ENCODE results near the gene RHEB.

RHEB gene

GRCh38 chr7:151493083-151493482 lies 26.6 kb downstream of the RHEB start:
- H3F3A ChIP-seq (ENCODE audit: control insufficient read depth, insufficient read depth), result no peaks in the 10 kb centered on the region
- no peak overlapping the region for H3K27ac ChIP-seq (ENCODE audit: low read depth, low read length)
- peaks cover 42% of the 10 kb centered on the region for H3K36me3 ChIP-seq (ENCODE audit: control insufficient read depth, low read length)
- no peak for TF ChIP-seq EZH2phosphoT487 (IDR thresholded peaks at IDR 0.05; ENCODE audit: borderline replicate concordance, low read length)
- TF ChIP-seq, protein P1, sequence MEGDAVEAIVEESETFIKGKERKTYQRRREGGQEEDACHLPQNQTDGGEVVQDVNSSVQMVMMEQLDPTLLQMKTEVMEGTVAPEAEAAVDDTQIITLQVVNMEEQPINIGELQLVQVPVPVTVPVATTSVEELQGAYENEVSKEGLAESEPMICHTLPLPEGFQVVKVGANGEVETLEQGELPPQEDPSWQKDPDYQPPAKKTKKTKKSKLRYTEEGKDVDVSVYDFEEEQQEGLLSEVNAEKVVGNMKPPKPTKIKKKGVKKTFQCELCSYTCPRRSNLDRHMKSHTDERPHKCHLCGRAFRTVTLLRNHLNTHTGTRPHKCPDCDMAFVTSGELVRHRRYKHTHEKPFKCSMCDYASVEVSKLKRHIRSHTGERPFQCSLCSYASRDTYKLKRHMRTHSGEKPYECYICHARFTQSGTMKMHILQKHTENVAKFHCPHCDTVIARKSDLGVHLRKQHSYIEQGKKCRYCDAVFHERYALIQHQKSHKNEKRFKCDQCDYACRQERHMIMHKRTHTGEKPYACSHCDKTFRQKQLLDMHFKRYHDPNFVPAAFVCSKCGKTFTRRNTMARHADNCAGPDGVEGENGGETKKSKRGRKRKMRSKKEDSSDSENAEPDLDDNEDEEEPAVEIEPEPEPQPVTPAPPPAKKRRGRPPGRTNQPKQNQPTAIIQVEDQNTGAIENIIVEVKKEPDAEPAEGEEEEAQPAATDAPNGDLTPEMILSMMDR (IDR thresholded peaks at IDR 0.05; ENCODE audit: low read depth, low read length, poor library complexity, severe bottlenecking), result no peak
- no peaks in the 10 kb centered on the region for H3K27me3 ChIP-seq (ENCODE audit: control insufficient read depth, low read length)
- peaks cover 34% of the 10 kb centered on the region; the same call in 1 of the 2 replicates for H4K20me1 ChIP-seq (ENCODE audit: control insufficient read depth, insufficient read depth, low read depth, low read length)
- no peaks in the 10 kb centered on the region for H3K9me2 ChIP-seq (replicated peaks; ENCODE audit: control insufficient read depth, low read length)
- no peak overlapping the region for H3K4me3 ChIP-seq (ENCODE audit: low read length)
- H3K79me2 ChIP-seq (ENCODE audit: control insufficient read depth, low read length), result peaks cover 94% of the 10 kb centered on the region
- no peak overlapping the region for H3K4me2 ChIP-seq (ENCODE audit: low read length)
- no peaks in the 10 kb centered on the region for H3K4me1 ChIP-seq (ENCODE audit: control insufficient read depth, low read length)
- no peaks in the 10 kb centered on the region for H3K9me3 ChIP-seq (ENCODE audit: control insufficient read depth, insufficient read depth, low read length)

DNA sequence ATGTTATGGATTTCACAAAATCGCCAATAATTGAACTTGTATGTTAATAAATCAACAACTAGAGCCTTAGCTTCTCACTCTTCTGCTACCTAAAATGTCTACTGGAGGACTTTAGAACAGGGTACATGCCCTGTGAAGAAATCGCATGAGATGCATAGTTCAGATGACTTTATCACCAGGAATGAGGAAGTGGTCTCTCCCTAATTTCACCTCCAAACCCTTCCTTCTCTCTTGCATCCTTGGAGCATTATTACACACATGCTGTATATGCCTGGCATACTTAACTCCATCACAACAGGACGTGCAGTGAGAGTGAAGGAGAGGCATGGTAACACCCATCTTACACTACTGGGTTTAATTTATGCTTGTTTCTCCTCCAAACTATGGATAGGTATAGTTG lies 27.8 kb downstream of the RHEB start:
- peaks cover 27% of the 10 kb centered on the region; the same call in 1 of the 2 replicates for H4K20me1 ChIP-seq (ENCODE audit: control insufficient read depth, insufficient read depth, low read depth, low read length)
- no peaks in the 10 kb centered on the region for H3K27me3 ChIP-seq (ENCODE audit: control insufficient read depth, low read length)
- no peak overlapping the region for H3K4me2 ChIP-seq (ENCODE audit: low read length)
- H3F3A ChIP-seq (ENCODE audit: control insufficient read depth, insufficient read depth), result no peaks in the 10 kb centered on the region
- peaks cover 88% of the 10 kb centered on the region for H3K79me2 ChIP-seq (ENCODE audit: control insufficient read depth, low read length)
- no peak overlapping the region for H3K27ac ChIP-seq (ENCODE audit: low read depth, low read length)
- H3K36me3 ChIP-seq (ENCODE audit: control insufficient read depth, low read length), result peaks cover 43% of the 10 kb centered on the region
- peaks cover 3% of the 10 kb centered on the region for H3K4me1 ChIP-seq (ENCODE audit: control insufficient read depth, low read length)
- H3K9me2 ChIP-seq (replicated peaks; ENCODE audit: control insufficient read depth, low read length), result no peaks in the 10 kb centered on the region
- no peaks in the 10 kb centered on the region for H3K9me3 ChIP-seq (ENCODE audit: control insufficient read depth, insufficient read depth, low read length)
- H3K4me3 ChIP-seq (ENCODE audit: low read length), result no peak overlapping the region
- no peak for TF ChIP-seq EZH2phosphoT487 (IDR thresholded peaks at IDR 0.05; ENCODE audit: borderline replicate concordance, low read length)
- TF ChIP-seq, protein P1 (IDR thresholded peaks at IDR 0.05; ENCODE audit: low read depth, low read length, poor library complexity, severe bottlenecking), result no peak

- Histone ChIP-seq H3F3A (ENCODE audit: control insufficient read depth, insufficient read depth) (peaks cover 6% of the 10 kb centered on the region; the same call in 1 of the 2 replicates), H3K4me3 (ENCODE audit: low read length) (no peak overlapping the region), H3K36me3 (ENCODE audit: control insufficient read depth, low read length) (peaks cover 56% of the 10 kb centered on the region), H4K20me1 (ENCODE audit: control insufficient read depth, insufficient read depth, low read depth, low read length) (peaks cover 36% of the 10 kb centered on the region; the same call in 1 of the 2 replicates), H3K9me2 (replicated peaks; ENCODE audit: control insufficient read depth, low read length) (no peaks in the 10 kb centered on the region), H3K27me3 (ENCODE audit: control insufficient read depth, low read length) (no peaks in the 10 kb centered on the region), H3K9me3 (ENCODE audit: control insufficient read depth, insufficient read depth, low read length) (no peaks in the 10 kb centered on the region), H3K4me2 (ENCODE audit: low read length) (no peak overlapping the region), H3K27ac (ENCODE audit: low read depth, low read length) (no peak overlapping the region), H3K79me2 (ENCODE audit: control insufficient read depth, low read length) (peaks cover 88% of the 10 kb centered on the region), H3K4me1 (ENCODE audit: control insufficient read depth, low read length) (peaks cover 15% of the 10 kb centered on the region)
- TF ChIP-seq EZH2phosphoT487 (IDR thresholded peaks at IDR 0.05; ENCODE audit: borderline replicate concordance, low read length), result no peak
- TF ChIP-seq, protein P1 (IDR thresholded peaks at IDR 0.05; ENCODE audit: low read depth, low read length, poor library complexity, severe bottlenecking), result no peak
Observed at GRCh38 chr7:151490456-151491105, 29.1 kb downstream of the RHEB start.
